ENCODE results near the gene TPSD1. TPM values are rescaled to one million over a fixed set of nuclear protein-coding genes. Genes with fewer than 3 reads are reported as not detected.
"Not testable (repeated sequence)": the region's sequence is repeated elsewhere in the genome, so short reads cannot be mapped to it uniquely, and the experiment has no call there.

The TPSD1 gene
- total RNA-seq, 1 donor from 2014 or later = not detected

- TF ChIP-seq CTCF (IDR thresholded peaks at IDR 0.05; ENCODE audit: unreplicated experiment) = no peak
- no peaks in the 10 kb centered on the region for H3K4me1 Mint-ChIP-seq (ENCODE audit: unreplicated experiment)
- H3K4me3 Mint-ChIP-seq (ENCODE audit: unreplicated experiment) = no peak overlapping the region
- DNase-seq (ENCODE audit: low spot score) = no peak
- no peaks in the 10 kb centered on the region for H3K9me3 Mint-ChIP-seq (ENCODE audit: unreplicated experiment)
- no peaks in the 10 kb centered on the region for H3K36me3 Mint-ChIP-seq (ENCODE audit: low read depth, unreplicated experiment)
- H3K27ac Mint-ChIP-seq (ENCODE audit: unreplicated experiment) = no peak overlapping the region
- H3K27me3 Mint-ChIP-seq (ENCODE audit: unreplicated experiment) = peaks cover 9% of the 10 kb centered on the region
These were observed 33.1 kb downstream of the TPSD1 start for GRCh38 chr16:1288813-1289476.

- H3K4me3 Mint-ChIP-seq (ENCODE audit: unreplicated experiment) = no peak overlapping the region
- no peaks in the 10 kb centered on the region for H3K4me1 Mint-ChIP-seq (ENCODE audit: unreplicated experiment)
- no peak overlapping the region for H3K27ac Mint-ChIP-seq (ENCODE audit: unreplicated experiment)
- peaks cover 9% of the 10 kb centered on the region for H3K27me3 Mint-ChIP-seq (ENCODE audit: unreplicated experiment)
- TF ChIP-seq CTCF (IDR thresholded peaks at IDR 0.05; ENCODE audit: unreplicated experiment) = no peak
- H3K36me3 Mint-ChIP-seq (ENCODE audit: low read depth, unreplicated experiment) = no peaks in the 10 kb centered on the region
- DNase-seq (ENCODE audit: low spot score) = no peak
- H3K9me3 Mint-ChIP-seq (ENCODE audit: unreplicated experiment) = no peaks in the 10 kb centered on the region
These were observed 33.6 kb downstream of the TPSD1 start for GRCh38 chr16:1289477-1289866.

GRCh38 chr16:1290063-1290501, 34.2 kb downstream of the TPSD1 start:
- Mint-ChIP-seq H3K4me1 (ENCODE audit: unreplicated experiment) (no peaks in the 10 kb centered on the region), H3K36me3 (ENCODE audit: low read depth, unreplicated experiment) (no peaks in the 10 kb centered on the region), H3K4me3 (ENCODE audit: unreplicated experiment) (no peak overlapping the region), H3K27ac (ENCODE audit: unreplicated experiment) (no peak overlapping the region), H3K9me3 (ENCODE audit: unreplicated experiment) (no peaks in the 10 kb centered on the region), H3K27me3 (ENCODE audit: unreplicated experiment) (peaks cover 9% of the 10 kb centered on the region)
- TF ChIP-seq CTCF (IDR thresholded peaks at IDR 0.05; ENCODE audit: unreplicated experiment) = no peak
- no peak for DNase-seq (ENCODE audit: low spot score)

- H3K9me3 Mint-ChIP-seq (ENCODE audit: unreplicated experiment) = no peaks in the 10 kb centered on the region
- peaks cover 9% of the 10 kb centered on the region for H3K27me3 Mint-ChIP-seq (ENCODE audit: unreplicated experiment)
- no peaks in the 10 kb centered on the region for H3K4me1 Mint-ChIP-seq (ENCODE audit: unreplicated experiment)
- TF ChIP-seq CTCF (IDR thresholded peaks at IDR 0.05; ENCODE audit: unreplicated experiment) = no peak
- H3K36me3 Mint-ChIP-seq (ENCODE audit: low read depth, unreplicated experiment) = no peaks in the 10 kb centered on the region
- no peak for DNase-seq (ENCODE audit: low spot score)
- no peak overlapping the region for H3K4me3 Mint-ChIP-seq (ENCODE audit: unreplicated experiment)
- no peak overlapping the region for H3K27ac Mint-ChIP-seq (ENCODE audit: unreplicated experiment)
These were observed 35.1 kb downstream of the TPSD1 start for GRCh38 chr16:1290860-1291575.

- Mint-ChIP-seq H3K36me3 (ENCODE audit: low read depth, unreplicated experiment) (no peaks in the 10 kb centered on the region), H3K4me3 (ENCODE audit: unreplicated experiment) (no peak overlapping the region), H3K27me3 (ENCODE audit: unreplicated experiment) (peaks cover 9% of the 10 kb centered on the region), H3K27ac (ENCODE audit: unreplicated experiment) (no peak overlapping the region), H3K9me3 (ENCODE audit: unreplicated experiment) (no peaks in the 10 kb centered on the region), H3K4me1 (ENCODE audit: unreplicated experiment) (no peaks in the 10 kb centered on the region)
- no peak for DNase-seq (ENCODE audit: low spot score)
- TF ChIP-seq CTCF (IDR thresholded peaks at IDR 0.05; ENCODE audit: unreplicated experiment) = no peak
These were observed 35.7 kb downstream of the TPSD1 start for GRCh38 chr16:1291576-1291974.

- H3K27me3 Mint-ChIP-seq (ENCODE audit: unreplicated experiment) = peaks cover 12% of the 10 kb centered on the region
- H3K4me1 Mint-ChIP-seq (ENCODE audit: unreplicated experiment) = not testable (repeated sequence)
These were observed 36.3 kb downstream of the TPSD1 start for GRCh38 chr16:1292208-1292607.

GRCh38 chr16:1292808-1293207, 36.9 kb downstream of the TPSD1 start:
- not testable (repeated sequence) for H3K27ac Mint-ChIP-seq (ENCODE audit: unreplicated experiment); H3K9me3 Mint-ChIP-seq (ENCODE audit: unreplicated experiment); H3K4me1 Mint-ChIP-seq (ENCODE audit: unreplicated experiment); H3K36me3 Mint-ChIP-seq (ENCODE audit: low read depth, unreplicated experiment); H3K4me3 Mint-ChIP-seq (ENCODE audit: unreplicated experiment); DNase-seq (ENCODE audit: low spot score)
- H3K27me3 Mint-ChIP-seq (ENCODE audit: unreplicated experiment) = peaks cover 11% of the 10 kb centered on the region

More at GRCh38 chr16:1292208-1292607, 36.3 kb downstream of the TPSD1 start:
- not testable (repeated sequence) for H3K27ac Mint-ChIP-seq (ENCODE audit: unreplicated experiment); H3K9me3 Mint-ChIP-seq (ENCODE audit: unreplicated experiment); DNase-seq (ENCODE audit: low spot score); H3K36me3 Mint-ChIP-seq (ENCODE audit: low read depth, unreplicated experiment); H3K4me3 Mint-ChIP-seq (ENCODE audit: unreplicated experiment)

Measured in endothelial cell (in vitro differentiated cells).